Posterior vena cava (tissue), 2 donors: ENCODE measurements around the gene GMDS. TPM values are rescaled to one million over a fixed set of nuclear protein-coding genes. Genes with fewer than 3 reads are reported as not detected.

ENCODE experiments used
- DNase-seq: peaks from one replicate; pipeline ENCODE4 v3.0.0-alpha.2; 2020; ENCODE audit warnings: low spot score
- intact Hi-C, 2 donors: fragments of 100-400 bp; cut with DNase I; formaldehyde crosslinking; loops; one replicate each; pipeline versions ENCODE4 v1.14.1 to v1.14.2; 2022 to 2023
- total RNA-seq, 2 donors: library from RNA; stranded (reverse); fragmentation: NEBNext Ultra II Directional; extraction: Animal tissue kit (Norgen Biotek cat#: 25700); gene quantifications; one replicate each; pipeline ENCODE4 v1.2.1, GENCODE V29; 2021
- donor health status: DM: yes; HTN: yes; CAD: no.
- donor health status: DM: yes; HTN: yes; CAD: no.

Gene GMDS
- total RNA-seq, 2 donors from 2014 or later = 14.9 to 20.1 TPM

- DNase-seq = no peak
- intact Hi-C loops = no loop called here
Measured at GRCh38 chr6:2185466-2185865, 59.9 kb downstream of the GMDS start.

GRCh38 chr6:2184700-2185455 is 60.5 kb downstream of the GMDS start:
- DNase-seq = no peak
- intact Hi-C loops = no loop called here

DNA sequence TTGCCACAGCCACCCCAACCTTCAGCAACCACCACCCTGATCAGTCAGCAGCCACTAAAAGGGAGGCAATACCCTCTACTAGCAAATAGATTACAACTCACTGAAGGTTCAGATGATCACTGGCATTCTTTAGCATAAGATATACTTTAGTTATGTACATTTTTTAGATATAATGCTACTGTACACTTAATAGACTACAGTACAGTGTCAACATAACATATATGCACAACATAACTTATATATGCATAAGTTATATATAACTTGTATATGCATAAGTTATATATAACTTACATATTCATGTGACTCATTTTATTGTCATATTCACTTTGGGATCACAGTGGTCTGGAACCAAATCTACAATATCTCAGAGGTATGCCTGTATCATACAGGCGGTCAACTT is 61.7 kb downstream of the GMDS start:
- intact Hi-C loops = no loop called here

GRCh38 chr6:2183246-2183645 is 62.2 kb downstream of the GMDS start:
- DNase-seq = no peak
- intact Hi-C loops = no loop called here

More for the DNA sequence above, 61.7 kb downstream of the GMDS start:
- no peak for DNase-seq

DNA sequence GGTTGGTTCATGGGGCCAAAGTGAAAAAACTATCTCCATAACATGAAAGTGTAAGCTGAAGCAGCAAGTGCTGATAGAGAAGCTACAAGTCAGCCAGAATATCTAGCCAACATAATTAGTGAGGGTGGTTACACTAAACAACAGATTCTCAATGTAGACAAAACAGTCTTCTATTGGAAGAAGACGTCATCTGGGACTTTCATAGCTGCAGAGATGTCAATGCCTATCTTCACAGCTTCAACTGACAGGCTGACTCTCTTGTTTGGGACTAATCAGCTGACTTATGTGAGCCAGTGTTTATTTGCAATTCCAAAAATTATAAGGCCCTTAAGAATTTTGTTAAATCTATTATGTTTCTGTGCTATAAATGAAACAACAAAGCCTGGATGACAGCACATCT is 63.2 kb downstream of the GMDS start:
- intact Hi-C loops = no loop called here
- no peak for DNase-seq

- intact Hi-C loops = no loop called here
Measured at GRCh38 chr6:2181567-2181966, 63.8 kb downstream of the GMDS start.

GRCh38 chr6:2179950-2180349 is 65.5 kb downstream of the GMDS start:
- intact Hi-C loops = no loop called here

More at GRCh38 chr6:2181567-2181966, 63.8 kb downstream of the GMDS start:
- no peak for DNase-seq

GRCh38 chr6:2179241-2179640 is 66.2 kb downstream of the GMDS start:
- DNase-seq = no peak
- intact Hi-C loops = no loop called here

More at GRCh38 chr6:2179950-2180349, 65.5 kb downstream of the GMDS start:
- no peak for DNase-seq

DNA sequence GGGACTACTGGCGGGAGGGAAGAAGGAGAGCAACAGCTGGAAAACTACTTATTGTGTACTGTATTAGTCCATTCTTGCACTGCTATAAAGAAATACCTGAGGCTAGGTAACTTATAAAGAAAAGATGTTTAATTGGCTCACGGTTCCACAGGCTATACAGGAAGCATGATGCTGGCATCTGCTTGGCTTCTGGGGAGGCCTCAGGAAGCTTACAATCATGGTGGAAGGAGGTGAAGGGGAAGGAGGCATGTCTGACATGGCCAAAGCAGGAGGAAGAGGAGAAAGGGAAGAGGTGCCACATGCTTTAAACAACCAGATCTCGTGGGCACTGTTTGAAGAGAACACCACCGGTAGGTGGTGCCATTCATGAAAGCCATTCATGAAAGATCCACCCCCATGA is 67.3 kb downstream of the GMDS start:
- intact Hi-C loops = no loop called here
- no peak for DNase-seq

GRCh38 chr6:2175825-2176224 is 69.6 kb downstream of the GMDS start:
- intact Hi-C loops = no loop called here

DNA sequence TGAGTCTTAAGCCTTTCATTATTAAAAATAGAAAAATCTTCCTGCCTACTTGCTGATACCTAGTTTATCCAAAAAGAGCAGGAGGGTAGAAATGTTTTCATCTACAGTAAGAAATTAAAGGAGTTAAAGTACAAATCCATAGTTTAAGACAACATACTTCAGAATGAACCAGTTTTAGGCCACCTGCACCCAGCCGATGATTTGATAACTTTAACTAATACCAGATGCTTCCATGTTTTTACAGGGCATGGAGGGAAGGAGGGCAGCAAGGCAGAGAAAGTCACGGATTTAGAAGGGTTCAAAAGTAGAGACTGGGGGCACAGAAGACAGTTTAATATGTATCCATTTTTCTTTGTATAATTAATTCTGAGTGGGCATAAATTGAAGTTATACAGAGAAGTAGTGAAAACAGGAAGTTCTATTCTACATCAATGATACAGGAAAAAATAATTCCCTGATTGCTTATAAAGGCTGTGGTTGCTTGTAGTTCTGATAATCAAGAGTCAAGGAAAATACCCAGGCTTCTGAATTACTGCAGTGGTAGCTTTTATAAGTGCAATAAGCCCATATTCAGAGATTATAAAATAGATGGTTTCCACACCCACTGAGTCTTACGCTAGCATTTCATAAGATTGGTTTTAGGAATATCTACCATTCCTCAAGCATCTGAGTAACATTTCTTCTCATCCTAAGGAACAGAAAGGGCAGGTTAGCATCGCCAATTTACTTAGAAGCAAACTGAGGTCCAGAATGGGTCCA is 72.0 kb downstream of the GMDS start:
- intact Hi-C loops = no loop called here
- no peak for DNase-seq

More at GRCh38 chr6:2175825-2176224, 69.6 kb downstream of the GMDS start:
- DNase-seq = no peak

DNA sequence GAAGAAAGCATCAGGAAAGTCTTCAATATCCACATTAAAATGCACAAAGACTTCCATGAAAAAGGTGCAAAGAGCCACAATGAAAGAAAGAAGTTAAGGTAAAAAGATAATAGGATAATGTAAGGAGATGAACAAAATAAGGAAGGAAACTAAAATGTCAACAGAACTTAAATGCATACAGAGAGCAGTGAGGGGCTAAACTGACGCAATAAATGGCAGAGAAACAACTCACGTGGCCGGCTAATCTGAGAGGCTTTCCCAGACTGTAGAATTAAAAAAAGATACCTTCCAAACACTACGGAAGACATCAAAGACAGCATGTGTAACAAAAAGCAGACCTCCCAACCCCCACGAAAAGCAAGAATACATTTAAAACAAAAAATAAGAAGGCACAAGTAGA is 73.7 kb downstream of the GMDS start:
- intact Hi-C loops = no loop called here
- DNase-seq = no peak

GRCh38 chr6:2168480-2168879 is 76.9 kb downstream of the GMDS start:
- intact Hi-C loops = no loop called here
- DNase-seq = no peak

DNA sequence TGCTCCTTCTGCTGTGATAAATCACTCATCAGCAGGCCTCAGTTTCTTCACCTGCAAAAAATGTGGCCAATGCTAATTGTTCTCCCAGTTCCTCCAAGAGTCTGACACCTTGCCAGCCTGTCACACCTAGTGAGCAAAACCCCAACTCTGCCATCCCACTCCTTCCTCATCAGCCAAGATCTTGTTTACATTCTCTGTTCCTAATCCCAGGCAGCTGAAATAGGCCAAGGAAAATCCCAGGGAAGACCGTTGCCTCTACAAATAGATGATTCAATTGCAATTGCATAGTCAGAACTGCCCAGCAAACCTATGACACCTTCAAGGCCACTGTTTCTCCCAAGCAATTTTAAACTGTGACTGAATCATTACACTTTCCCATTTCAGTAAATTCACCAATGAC is 78.7 kb downstream of the GMDS start:
- intact Hi-C loops = no loop called here
- no peak for DNase-seq

- DNase-seq = no peak
- intact Hi-C loops = no loop called here
Measured at GRCh38 chr6:2165286-2165685, 80.1 kb downstream of the GMDS start.

GRCh38 chr6:2164481-2164880 is 80.9 kb downstream of the GMDS start:
- intact Hi-C loops = no loop called here
- no peak for DNase-seq

DNA sequence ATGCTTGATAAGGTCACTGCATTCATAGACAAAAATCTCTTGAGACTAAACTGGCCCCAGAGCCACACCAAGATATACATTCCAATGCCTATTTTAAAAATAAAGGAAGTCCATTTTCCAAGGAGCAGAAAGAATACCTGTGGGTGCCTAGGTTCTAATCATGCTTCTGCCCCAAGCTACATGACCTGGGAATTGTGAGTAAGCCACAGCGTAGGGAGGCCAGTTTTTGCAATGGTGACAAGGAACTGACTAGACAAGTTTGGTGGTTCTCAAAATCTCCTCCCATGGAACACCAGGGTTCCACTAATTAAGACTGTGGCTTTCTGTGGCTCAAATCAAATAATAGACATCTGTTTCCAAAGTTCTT is 83.3 kb downstream of the GMDS start:
- intact Hi-C loops = no loop called here

DNA sequence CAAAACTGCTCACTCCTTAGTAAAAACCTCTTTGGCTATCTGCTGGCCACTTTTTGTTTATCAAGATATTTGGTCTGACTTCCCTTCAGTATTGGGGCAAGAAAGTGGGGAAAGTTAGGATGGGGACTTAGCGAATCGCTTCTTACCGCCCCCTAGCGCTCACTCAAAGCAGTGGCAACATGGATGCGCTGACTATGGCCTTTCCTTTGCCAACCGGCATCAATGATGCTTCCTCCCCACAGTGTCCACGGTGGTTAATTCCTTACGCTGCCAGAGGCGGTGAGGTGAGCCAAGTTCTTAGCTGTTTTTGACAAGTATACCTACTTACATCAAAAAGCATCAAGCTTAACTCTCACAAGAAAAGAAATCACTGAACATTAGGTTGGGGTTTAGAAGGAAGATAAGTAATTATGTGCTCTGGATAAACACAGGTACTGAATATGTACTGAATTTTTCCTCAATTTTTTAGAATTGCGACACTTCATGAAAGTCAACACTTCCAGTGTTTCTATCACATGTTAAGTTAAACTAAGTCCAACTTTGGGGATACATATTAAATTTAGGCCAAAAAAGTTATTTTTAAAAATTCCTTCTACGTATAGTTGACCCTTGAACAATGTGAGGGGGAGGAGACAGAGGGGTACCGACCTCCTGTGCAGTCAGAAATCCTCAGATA is 86.7 kb downstream of the GMDS start:
- DNase-seq = no peak
- intact Hi-C loops = no loop called here

More for the DNA sequence above, 83.3 kb downstream of the GMDS start:
- DNase-seq = no peak

GRCh38 chr6:2157441-2158127 is 87.8 kb downstream of the GMDS start:
- intact Hi-C loops = no loop called here
- DNase-seq = no peak

GRCh38 chr6:2155206-2155605 is 90.2 kb downstream of the GMDS start:
- DNase-seq = no peak
- intact Hi-C loops = no loop called here
